HG03066 (cell line): ENCODE measurements around the gene ARHGAP26.
"Not testable (repeated sequence)": the region's sequence is repeated elsewhere in the genome, so short reads cannot be mapped to it uniquely, and the experiment has no call there.

Source experiments
- ATAC-seq: cut with Tn5 transposase; IDR thresholded peaks from one replicate; pipeline ENCODE4 v1.9.1; 2021; ENCODE audit warnings: low read depth; ENCODE audit not compliant: unreplicated experiment

The ARHGAP26 gene

DNA sequence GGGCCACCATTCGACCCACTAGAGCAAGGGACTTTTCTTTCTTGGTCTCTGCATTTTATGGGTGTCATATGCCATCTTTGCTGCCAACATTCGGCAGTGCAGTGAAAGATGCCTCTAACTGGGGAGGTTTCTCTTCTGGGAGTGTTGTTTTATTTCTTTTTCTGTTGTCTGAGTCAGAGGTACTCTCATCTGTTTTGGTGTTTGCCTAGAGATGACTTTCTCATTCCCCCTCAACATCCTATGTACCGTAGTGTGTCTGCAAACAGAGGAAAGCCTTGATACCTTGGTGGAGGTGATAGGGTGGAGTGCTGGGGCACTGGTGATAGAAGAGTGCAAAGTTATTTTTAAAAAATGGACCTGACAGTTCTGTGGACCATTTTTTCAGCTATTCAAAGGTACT, 182.1 kb downstream of the ARHGAP26 start:
- ATAC-seq: no peak

DNA sequence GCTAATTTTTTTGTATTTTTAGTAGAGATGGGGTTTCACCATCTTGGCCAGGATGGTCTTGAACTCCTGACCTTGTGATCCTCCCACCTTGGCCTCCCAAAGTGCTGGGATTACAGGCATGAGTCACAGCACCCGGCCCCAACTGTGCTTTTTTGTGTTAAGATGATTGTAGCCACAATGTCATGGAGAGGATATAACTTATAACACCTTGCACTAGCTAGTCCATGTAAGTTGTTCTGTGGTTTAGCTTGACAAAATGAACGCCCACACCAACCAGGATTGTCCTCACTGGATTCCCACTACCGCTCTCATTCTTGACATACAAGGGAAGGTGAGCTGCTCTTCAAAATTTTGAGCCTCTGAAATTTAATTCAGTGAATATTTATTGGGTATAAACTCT, 182.7 kb downstream of the ARHGAP26 start:
- ATAC-seq: not testable (repeated sequence)

DNA sequence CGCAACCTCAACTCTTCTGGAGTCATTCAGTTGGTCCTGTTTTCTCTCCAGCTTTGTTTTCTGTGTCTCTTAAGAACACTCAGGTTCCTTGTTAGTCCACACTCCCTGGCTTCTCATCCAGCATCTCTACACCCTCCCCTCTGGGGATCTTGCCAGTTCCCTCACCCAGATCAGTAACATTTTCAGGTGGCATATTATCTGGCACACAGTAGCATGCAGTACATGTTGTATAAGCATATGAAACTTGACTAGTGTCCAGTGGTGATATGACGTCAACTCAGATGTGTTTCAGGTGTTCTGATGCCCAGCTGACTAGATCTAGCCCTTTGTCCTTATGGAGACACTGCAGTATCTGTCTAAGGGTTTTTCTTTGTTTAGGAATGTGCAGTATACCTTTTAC, 184.3 kb downstream of the ARHGAP26 start:
- no peak for ATAC-seq

DNA sequence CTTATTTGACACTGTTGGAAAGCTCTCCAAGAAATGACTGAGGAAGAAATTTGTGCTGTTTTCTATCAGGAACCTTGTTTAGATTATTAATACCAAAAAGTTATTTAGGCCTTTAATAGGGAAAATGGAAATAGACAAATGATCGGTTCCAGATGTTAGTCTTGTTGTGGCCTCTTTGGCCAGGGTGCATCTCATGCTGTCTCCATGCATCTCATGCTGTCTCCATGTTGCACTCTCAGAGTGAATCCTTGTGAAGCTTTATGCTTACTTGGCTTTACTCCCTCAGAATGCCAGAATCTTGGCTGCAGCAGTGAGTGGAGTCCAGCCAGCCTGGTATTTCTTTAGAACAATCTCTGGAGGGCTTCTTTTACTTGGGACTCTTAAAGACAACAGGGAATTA, 185.5 kb downstream of the ARHGAP26 start:
- no peak for ATAC-seq

DNA sequence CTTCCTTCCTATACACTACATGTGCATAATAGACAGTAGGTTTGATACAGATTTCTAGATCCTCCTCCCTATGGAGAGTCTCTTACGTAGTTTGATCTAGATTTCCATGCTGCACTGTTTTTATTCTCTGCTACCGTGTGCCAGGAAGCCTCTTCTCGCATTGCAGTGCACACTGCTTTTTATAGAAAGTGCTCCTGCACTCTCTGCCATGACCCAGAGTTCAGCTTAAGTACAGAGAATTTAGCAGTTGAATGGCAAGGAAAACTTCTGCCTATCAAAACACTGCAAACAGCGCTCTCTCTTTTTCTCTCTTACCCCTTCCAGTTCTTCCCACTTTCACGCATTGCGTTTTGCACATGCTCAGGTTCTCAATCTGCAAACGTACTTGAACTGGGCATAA, 187.4 kb downstream of the ARHGAP26 start:
- ATAC-seq: no peak

- ATAC-seq: no peak
Measured at GRCh38 chr5:142958944-142959682, 188.9 kb downstream of the ARHGAP26 start.

DNA sequence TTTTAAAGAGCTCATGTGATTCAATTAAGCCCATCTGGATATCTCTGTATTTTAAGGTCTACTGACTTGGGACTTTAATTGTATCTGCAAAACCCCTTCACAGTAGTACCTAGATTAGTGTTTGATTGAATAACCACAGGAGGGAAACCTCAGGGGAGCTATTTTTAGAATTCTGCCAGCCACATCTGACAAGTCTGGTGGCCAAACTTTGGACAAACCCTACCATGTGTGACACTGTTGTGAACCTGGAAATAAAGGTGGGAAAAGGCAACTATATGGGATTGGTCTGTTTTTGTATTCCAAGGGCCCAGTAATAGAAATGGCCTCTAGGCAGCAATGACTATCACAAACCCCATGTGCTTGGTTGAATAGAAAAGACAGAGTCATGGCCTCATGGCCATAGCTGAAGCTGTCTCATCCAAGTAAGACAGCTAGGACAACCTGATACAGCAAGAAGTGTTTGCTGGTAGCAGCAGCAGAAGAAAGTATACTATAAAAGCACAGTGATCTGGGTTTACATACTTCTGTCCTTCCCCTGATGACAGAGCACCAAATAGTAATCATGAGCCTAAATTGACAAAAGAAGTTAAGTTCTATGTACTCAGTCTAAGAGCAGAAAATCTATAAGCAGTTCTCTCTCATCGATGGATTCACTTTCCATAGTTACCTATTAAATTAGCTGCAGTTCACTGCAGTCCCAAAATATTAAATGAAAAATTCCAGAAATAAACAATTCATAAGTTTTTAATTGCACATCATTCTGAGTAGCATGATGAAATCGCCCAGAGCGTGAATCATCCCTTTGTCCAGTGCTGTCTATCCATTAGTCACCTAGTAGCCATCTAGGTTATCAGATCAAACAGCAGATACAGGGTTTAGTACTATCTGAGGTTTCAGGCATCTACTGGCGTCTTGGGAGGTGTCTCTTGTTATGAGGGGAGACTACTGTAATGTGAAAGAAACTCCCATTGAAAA, 189.8 kb downstream of the ARHGAP26 start:
- no peak for ATAC-seq

- ATAC-seq: no peak
Measured at GRCh38 chr5:142961440-142962173, 191.4 kb downstream of the ARHGAP26 start.

DNA sequence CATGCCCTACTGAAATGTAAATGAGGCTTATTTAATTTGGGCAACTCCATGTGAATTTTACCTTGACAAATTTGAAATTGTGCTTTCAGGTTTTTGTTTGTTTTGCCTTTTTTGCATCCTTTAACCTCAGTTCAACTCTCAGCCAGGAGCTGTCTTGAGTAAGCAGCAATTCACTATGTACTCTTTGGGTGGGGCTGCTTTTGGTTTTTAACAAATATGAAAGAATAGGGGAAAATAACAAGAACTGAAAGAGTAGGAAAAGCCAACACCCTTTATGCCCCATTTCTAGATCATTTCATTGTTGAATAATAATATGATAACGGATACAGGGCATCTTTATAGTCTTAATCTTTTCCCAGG, 192.0 kb downstream of the ARHGAP26 start:
- no peak for ATAC-seq

- not testable (repeated sequence) for ATAC-seq
Measured at GRCh38 chr5:142965258-142966120, 195.3 kb downstream of the ARHGAP26 start.

DNA sequence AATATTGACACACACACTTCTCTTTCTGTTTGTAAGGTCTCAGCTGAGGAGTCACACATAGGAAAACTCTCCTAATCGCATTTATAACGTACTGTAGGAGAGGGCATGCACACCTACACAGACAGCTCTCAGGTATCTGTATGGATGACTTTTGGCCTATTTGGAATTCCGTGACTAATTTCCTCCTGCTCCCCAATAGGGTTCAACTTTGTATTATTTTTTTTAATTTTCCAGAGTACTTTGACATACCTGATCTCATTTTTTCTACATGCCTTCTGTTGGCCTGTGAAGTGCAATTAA, 195.9 kb downstream of the ARHGAP26 start:
- no peak for ATAC-seq

DNA sequence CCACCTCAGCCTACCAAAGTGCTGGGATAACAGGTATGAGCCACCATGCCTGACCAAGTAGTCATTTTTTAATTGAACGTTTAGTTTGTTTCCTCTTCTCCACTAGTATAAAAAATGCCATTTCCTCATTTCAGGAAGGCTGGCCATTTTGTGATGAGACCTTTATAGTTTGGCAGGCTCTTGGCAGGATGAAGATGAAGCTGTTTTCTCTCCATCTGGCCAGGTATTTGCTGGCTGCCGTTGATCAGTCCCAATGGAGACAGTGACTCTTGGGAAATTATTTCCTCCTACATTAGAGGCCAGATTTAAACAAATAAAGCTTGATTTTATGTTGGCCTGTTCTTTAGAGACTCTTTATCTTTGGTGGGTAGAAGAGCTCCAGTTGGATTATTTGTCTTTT, 199.0 kb downstream of the ARHGAP26 start:
- no peak for ATAC-seq

GRCh38 chr5:142969624-142970439, 199.7 kb downstream of the ARHGAP26 start:
- no peak for ATAC-seq

- ATAC-seq: no peak
Measured at GRCh38 chr5:142970440-142971030, 200.4 kb downstream of the ARHGAP26 start.

DNA sequence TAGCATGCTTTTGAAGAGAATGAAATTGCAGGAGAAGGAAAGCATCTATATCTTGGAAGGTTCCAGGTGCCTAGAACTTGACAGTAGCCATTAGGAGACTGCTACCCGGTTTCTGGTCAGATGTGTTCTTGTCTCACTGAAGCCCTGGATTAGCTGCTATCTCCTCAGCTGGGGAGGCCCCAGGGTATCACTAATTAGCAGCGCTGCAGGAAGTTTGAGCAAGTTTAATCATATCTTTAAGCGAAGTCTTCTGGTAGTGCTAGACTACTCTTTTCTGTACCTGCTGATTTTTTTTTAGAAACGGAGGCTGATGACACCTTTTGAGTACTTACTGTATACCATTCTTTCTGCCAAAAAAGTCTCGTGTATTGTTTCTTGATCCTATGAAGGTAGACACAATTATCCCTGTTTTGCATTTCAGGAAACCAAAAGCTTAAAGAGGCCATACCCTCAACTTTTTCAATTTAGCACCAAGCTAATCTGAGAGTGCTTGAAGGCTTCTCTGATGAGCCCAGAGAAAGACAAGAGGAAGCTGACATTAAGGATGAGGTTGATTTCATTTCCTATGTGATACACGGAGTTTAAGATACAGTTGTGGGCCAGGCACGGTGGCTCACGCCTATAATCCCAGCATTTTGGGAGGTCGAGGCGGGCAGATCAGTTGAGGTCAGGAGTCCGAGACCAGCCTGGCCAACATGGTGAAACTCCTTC, 201.3 kb downstream of the ARHGAP26 start:
- no peak for ATAC-seq

- no peak for ATAC-seq
Measured at GRCh38 chr5:142972064-142972570, 201.9 kb downstream of the ARHGAP26 start.

GRCh38 chr5:142973932-142974331, 203.8 kb downstream of the ARHGAP26 start:
- no peak for ATAC-seq

GRCh38 chr5:142974409-142974808, 204.2 kb downstream of the ARHGAP26 start:
- no peak for ATAC-seq
